Gastrocnemius medialis (tissue), 4 donors: Measurements from ENCODE around the gene CRBN.

Source experiments
- POLR2A ChIP-seq, 2 donors: fragments of 450-650 bp; IDR thresholded peaks; one replicate each; pipeline ENCODE4 v1.6.1; 2017; ENCODE audit warnings: antibody characterized with exemption in 2 of 2, mild to moderate bottlenecking in 2 of 2, moderate library complexity in 2 of 2
- TF ChIP-seq, protein P1 (sequence below), 5 experiments: fragments of 450-650 bp in 3 of 5; fragments of 200-600 bp in 2 of 5; sonication (generic) in 2 of 5; IDR thresholded peaks in 4 of 5; conservative IDR thresholded peaks in 1 of 5; 1 replicate in 4 of 5; 2 replicates in 1 of 5; pipeline ENCODE4 v1.5.1; 2016 to 2019; ENCODE audit warnings: antibody characterized with exemption in 5 of 5, mild to moderate bottlenecking in 3 of 5, moderate library complexity in 3 of 5

GRCh38 chr3:3209057-3209456 lies 29.6 kb upstream of the CRBN start:
- TF ChIP-seq, protein P1, sequence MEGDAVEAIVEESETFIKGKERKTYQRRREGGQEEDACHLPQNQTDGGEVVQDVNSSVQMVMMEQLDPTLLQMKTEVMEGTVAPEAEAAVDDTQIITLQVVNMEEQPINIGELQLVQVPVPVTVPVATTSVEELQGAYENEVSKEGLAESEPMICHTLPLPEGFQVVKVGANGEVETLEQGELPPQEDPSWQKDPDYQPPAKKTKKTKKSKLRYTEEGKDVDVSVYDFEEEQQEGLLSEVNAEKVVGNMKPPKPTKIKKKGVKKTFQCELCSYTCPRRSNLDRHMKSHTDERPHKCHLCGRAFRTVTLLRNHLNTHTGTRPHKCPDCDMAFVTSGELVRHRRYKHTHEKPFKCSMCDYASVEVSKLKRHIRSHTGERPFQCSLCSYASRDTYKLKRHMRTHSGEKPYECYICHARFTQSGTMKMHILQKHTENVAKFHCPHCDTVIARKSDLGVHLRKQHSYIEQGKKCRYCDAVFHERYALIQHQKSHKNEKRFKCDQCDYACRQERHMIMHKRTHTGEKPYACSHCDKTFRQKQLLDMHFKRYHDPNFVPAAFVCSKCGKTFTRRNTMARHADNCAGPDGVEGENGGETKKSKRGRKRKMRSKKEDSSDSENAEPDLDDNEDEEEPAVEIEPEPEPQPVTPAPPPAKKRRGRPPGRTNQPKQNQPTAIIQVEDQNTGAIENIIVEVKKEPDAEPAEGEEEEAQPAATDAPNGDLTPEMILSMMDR (IDR thresholded peaks at IDR 0.05 in 4 of 5, conservative IDR thresholded peaks at IDR 0.05 in 1 of 5) = no peak
- no peak for TF ChIP-seq POLR2A (IDR thresholded peaks at IDR 0.05)
